RCC 7860 (cell line): Measurements from ENCODE around the gene AGAP1.

Source experiments
- DNase-seq: peaks from one replicate; pipeline ENCODE4 v3.0.0-alpha.2; 2015; ENCODE audit warnings: low spot score
- FAIRE-seq: peaks from 2 replicates; lab custom pipeline; 2012; peaks lifted over from hg19 to GRCh38; lab: Jason Lieb, UNC

Gene AGAP1

DNA sequence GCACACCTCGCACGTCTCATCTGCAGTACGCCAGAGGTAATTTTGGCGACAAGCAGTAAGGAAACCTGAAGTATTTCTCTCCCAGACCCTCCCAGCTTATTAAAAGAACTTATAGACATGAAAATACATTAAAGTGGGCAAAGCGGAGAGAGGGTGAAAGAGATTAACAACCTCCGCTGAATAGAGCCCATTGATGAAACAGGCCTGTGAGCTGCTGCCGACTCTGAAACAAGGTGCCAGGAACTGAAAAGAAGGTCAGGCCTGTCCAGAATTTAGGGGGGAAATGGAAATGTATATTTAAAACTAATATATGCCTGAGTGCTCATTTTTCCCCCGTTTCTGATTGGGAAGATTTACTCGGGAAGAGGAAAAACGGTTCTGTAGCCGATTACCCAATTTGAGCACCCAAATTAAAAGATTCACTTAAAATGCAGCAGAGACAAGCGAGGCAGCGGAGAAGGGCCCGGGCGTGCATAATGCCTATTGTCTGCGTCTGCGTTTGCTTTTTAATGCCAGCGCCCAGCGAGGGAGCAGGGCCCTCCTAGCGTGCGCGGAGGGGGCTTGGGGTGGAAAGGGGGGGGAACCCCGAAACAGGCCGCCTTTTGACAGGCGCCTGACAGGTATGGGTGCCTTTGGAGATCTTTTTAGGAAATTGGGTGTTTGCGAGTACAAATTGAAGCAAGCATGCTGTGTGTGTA lies 358.1 kb downstream of the AGAP1 start:
- DNase-seq: no peak
- FAIRE-seq: no peak

DNA sequence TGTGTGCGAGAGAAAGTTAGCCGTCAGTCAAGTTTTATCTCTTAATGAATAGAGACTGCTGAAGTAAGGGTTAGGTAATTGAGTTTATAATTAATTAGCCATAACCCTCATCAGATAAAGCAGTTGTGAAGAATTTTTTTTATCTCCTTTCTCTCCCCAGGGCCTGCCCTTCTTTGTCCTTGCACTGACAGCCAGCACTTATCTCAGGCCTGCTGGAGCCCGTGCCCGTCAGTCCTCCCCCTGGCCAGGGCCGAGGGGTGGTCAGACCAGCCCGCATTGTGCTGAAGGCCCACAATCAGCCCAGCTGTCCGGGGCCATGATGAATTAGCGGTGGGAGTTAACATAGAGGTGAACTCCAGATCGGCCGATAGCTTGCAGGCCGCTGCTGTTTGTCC lies 358.7 kb downstream of the AGAP1 start:
- DNase-seq (no peak), FAIRE-seq (no peak)

DNA sequence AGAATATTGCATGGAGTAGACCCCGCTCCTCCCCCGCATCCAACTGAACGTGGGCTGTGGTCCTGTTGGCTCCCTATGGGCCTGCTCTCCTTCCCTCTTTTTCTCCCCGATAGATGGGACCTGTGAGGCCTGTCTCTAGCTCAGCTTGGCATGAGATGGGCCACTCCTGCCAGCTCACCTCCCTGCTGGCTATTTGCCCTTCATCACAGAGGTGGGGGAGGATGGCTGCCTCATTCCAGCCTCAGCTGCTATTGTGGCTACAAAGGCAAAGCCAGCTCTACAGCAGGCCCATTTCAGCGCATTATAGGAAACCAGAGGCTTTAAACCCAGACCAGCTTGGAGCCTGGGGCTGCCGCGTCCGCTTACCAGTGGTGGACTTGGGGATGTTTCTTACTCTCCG lies 360.4 kb downstream of the AGAP1 start:
- no peak for FAIRE-seq
- DNase-seq: no peak

- no peak for FAIRE-seq
Observed at GRCh38 chr2:235855011-235855410, 361.2 kb downstream of the AGAP1 start.

GRCh38 chr2:235856151-235856854 lies 362.5 kb downstream of the AGAP1 start:
- no peak for FAIRE-seq
- no peak for DNase-seq

More at GRCh38 chr2:235855011-235855410, 361.2 kb downstream of the AGAP1 start:
- DNase-seq: no peak

- FAIRE-seq: no peak
- no peak for DNase-seq
Observed at GRCh38 chr2:235857598-235857997, 363.8 kb downstream of the AGAP1 start.

DNA sequence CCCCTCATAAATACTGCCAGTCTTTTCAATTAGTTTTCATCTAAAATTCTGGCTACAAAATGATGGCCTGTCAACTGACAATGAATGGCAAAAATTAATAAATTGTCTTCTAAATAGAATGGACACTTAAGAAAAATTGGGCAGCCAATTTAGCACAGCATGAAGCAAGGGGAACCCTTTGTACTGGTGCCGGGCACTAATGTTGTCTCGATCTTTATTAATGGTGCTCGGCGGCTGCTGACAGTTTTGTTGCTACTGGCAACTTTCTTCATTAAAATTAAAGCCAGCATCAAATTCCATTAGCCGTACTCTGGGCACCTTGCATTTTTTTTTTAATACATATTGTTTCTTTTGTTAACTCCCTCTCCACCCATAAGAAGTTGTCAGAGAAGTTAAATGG lies 365.0 kb downstream of the AGAP1 start:
- FAIRE-seq: no peak
- DNase-seq: no peak

DNA sequence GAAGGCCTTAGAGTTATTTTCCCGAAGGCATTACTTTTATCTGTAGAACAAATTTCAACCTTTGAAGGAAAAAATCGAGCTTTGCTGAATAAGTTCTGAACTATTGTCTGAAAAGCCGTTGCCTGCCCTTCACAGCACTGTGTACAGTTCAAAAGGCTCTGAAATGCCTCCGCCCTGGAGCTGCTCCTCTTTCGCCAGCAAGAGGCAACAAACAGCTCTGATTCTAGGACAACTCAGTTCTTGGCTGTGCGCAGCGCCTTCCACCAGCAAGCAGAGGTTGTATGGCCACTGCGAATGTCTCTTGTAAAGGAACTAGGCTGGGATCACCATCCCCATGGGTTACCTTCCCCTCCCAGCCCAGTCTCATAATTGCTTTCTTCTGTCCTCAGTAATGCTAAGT lies 365.8 kb downstream of the AGAP1 start:
- DNase-seq (no peak), FAIRE-seq (no peak)

- no peak for FAIRE-seq
- no peak for DNase-seq
Observed at GRCh38 chr2:235860111-235860510, 366.3 kb downstream of the AGAP1 start.

DNA sequence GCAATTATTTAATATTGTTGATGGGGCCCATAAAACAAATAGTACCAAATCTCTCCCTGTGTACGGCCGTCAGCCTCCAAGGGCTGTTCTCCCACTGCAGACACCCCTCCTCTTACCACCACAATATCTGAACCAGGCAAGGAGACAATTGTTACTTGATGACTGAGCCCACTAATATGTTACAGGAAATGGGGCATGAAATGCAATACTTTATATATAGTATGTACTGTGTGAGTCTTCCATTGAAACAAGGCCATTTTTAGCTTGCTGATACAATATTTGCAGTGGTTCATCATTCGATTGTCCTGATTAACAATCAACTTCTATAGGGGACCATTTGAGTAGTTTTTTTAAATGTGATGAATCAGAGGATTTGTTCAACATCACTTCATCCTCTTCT lies 367.0 kb downstream of the AGAP1 start:
- no peak for DNase-seq
- no peak for FAIRE-seq

- FAIRE-seq (no peak), DNase-seq (no peak)
Observed at GRCh38 chr2:235861383-235861782, 367.5 kb downstream of the AGAP1 start.

DNA sequence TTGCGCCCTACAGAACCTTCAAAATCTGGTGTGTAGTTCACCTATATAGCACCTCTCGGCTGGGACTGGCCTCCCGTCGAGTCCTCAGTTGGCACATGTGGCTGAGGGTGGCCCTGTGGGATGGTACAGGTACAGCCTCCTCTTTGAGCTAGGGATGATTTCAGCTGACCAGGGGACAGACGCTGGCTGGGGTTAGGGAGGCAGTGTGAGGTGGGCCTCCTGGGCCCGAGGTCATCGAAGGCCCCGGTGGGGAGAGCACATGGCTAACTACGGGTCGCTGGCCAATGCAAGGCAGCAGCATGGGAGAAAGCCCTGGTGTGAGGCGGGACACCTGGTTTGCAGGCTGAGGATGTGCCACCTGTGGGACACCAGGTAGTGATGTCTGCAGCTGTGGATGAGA lies 369.6 kb downstream of the AGAP1 start:
- FAIRE-seq (no peak), DNase-seq (no peak)

DNA sequence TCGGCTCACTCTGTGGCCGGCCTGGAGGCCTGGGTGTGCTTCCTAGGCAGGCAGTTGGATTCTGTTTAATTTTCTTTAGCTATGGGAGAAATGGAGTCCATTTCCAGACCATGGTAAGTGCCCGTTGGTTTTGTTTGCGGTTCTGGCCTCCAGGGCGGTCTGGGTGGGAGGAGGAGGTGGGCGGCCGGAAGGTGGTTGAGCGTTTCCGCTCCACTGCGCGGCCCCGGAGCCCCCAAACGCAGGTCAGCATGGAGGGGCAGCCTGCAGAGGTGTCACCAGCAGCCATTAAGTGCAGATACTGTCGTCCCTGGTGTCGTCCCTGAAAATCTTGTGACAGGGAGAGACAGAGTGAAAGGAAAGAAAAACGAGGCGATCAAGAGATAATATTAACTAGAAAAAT lies 370.5 kb downstream of the AGAP1 start:
- no peak for DNase-seq

DNA sequence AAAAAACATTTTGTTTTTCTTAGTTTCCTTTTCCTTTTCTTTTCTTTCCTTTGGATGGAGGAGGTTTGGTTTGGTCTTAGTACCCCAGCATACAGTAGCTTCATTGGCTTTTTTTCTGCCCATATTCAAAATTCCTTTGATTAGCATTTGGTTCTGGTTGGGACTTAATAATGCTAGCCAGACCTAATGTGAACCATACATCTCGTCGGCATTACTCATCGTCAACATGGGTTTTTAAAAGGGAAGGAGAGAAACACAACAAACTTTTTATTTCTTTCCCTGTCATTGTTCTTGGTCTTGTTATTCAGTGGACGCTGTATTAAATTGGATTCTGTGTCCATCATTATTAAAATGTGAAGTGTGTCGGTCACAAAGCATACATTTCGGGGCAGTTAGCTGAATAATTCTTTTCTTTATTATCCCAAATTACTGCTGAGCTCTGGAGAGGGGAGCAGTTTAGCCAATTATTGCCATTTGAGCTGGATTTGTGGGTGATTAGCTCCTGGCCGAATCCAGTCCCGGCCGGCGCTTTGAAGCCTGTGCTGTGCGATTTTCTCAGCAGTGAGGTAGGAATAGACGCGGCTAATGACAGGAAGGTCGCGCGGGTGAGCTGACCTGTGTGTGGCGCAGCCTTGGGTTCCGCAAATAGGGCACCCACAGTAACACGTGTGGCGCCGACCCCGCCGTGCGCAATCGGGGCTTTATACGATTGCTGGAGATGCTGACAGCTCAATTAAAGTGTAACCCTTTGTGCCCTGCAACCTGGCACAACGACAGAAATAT lies 371.1 kb downstream of the AGAP1 start:
- no peak for FAIRE-seq
- no peak for DNase-seq

More for the DNA sequence above, 370.5 kb downstream of the AGAP1 start:
- FAIRE-seq: no peak

GRCh38 chr2:235866373-235866772 lies 372.5 kb downstream of the AGAP1 start:
- FAIRE-seq (no peak), DNase-seq (no peak)

- FAIRE-seq: no peak
- DNase-seq: no peak
Observed at GRCh38 chr2:235868224-235868623, 374.4 kb downstream of the AGAP1 start.

GRCh38 chr2:235868645-235869044 lies 374.8 kb downstream of the AGAP1 start:
- no peak for FAIRE-seq
- DNase-seq: no peak

DNA sequence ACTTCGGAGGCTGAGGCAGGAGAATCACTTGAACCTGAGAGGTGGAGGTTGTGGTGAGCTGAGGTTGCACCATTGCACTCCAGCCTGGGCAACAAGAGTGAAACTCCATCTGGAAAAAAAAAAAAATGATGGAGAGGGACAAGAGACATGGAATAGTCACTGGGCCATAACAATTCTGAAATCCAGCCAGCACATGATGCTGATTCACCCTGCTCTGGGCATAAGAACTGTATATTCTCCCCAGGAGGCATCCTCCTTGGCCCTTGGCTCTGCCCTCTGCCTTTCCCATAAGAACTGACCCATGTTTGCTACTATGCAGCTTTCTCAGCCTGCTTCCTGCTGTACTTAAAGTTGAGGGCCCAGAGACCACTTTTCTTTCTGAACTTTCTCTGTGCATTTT lies 376.7 kb downstream of the AGAP1 start:
- DNase-seq: peak; percentile 39
- no peak for FAIRE-seq

- FAIRE-seq: no peak
- DNase-seq: no peak
Observed at GRCh38 chr2:235876099-235876679, 382.3 kb downstream of the AGAP1 start.

- no peak for DNase-seq
- FAIRE-seq: no peak
Observed at GRCh38 chr2:235877275-235877802, 383.5 kb downstream of the AGAP1 start.

DNA sequence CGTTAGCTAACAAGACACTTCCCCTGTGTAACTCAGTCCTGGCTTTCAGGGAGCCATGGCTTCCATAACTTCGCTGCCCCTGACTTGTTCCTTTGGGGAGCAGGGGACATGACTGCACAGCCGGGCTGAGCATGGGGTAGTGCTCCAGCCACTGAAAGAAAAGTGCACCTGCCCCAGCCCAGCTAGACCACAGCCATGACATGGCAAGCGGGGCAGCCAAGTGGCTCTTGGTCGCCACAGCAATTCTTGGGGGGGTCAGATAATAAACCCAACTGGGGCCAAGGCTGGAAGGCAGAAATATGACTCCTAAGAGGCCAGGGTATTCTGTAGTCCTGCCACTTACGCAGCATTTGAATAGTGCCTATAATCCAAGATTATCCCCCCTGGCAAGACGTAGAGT lies 385.3 kb downstream of the AGAP1 start:
- DNase-seq (no peak), FAIRE-seq (no peak)
